WTC11 (cell line): ENCODE measurements around the gene MEAK7. TPM values are rescaled to one million over a fixed set of nuclear protein-coding genes. Genes with fewer than 3 reads are reported as not detected.

Experiments used
- ATAC-seq: fragments of 200-7000 bp; cut with Tn5 transposase; 2 replicates; pipeline ENCODE4 v1.10.0; 2021; ENCODE audit warnings: mild to moderate bottlenecking, moderate library complexity
- CTCF ChIA-PET: fragments of 300-600 bp; sonication (Branson Sonifier 250); formaldehyde crosslinking; loops from one replicate; lab custom pipeline; 2021; ENCODE audit warnings: antibody characterized with exemption; lab: Charles Lee
- POLR2A ChIA-PET: fragments of 350-600 bp; sonication (Branson Sonifier 250); formaldehyde crosslinking; loops from one replicate; lab custom pipeline; 2021; ENCODE audit warnings: antibody characterized with exemption; lab: Charles Lee
- DNase-seq: peaks from one replicate; pipeline ENCODE4 v3.0.0; 2021; ENCODE audit warnings: low spot score
- H3K27ac Mint-ChIP-seq: 2 replicates; pipeline ENCODE4 v1.8.0; 2021; ENCODE audit warnings: mixed read lengths
- H3K27me3 Mint-ChIP-seq: 2 replicates; pipeline ENCODE4 v1.8.0; 2021; ENCODE audit warnings: low read depth, mild to moderate bottlenecking, moderate library complexity, mixed read lengths
- H3K36me3 Mint-ChIP-seq: 2 replicates; pipeline ENCODE4 v1.8.0; 2021; ENCODE audit warnings: mixed read lengths
- H3K4me1 Mint-ChIP-seq: 2 replicates; pipeline ENCODE4 v1.8.0; 2022; ENCODE audit warnings: mixed read lengths
- H3K4me3 Mint-ChIP-seq: 2 replicates; pipeline ENCODE4 v1.8.0; 2021; ENCODE audit warnings: mild to moderate bottlenecking, moderate library complexity, mixed read lengths
- H3K9me3 Mint-ChIP-seq: 2 replicates; pipeline ENCODE4 v1.8.0; 2021; ENCODE audit warnings: mixed read lengths
- AR ChIP-seq: fragments of 250-450 bp; sonication (Bioruptor Pico); IDR thresholded peaks from 2 replicates; pipeline ENCODE4 v1.9.0; 2021; ENCODE audit warnings: mild to moderate bottlenecking
- ATF6 ChIP-seq: sonication (generic); formaldehyde crosslinking; IDR thresholded peaks from 2 replicates; pipeline ENCODE4 v1.8.1; 2023; ENCODE audit warnings: mild to moderate bottlenecking, missing genetic modification reagents
- CDX4 ChIP-seq: fragments of 250-450 bp; sonication (Bioruptor Pico); IDR thresholded peaks from 2 replicates; pipeline ENCODE4 v1.9.0; 2021; ENCODE audit warnings: moderate library complexity, mild to moderate bottlenecking, inconsistent platforms, borderline replicate concordance
- CREB1 ChIP-seq: sonication (generic); formaldehyde crosslinking; IDR thresholded peaks from 2 replicates; pipeline ENCODE4 v1.8.0; 2023; ENCODE audit warnings: mild to moderate bottlenecking, missing genetic modification reagents
- E2F5 ChIP-seq: sonication (generic); formaldehyde crosslinking; IDR thresholded peaks from 2 replicates; pipeline ENCODE4 v1.8.1; 2022; ENCODE audit warnings: mild to moderate bottlenecking, moderate library complexity, missing genetic modification reagents
- FOXP1 ChIP-seq: sonication (generic); formaldehyde crosslinking; IDR thresholded peaks from 2 replicates; pipeline ENCODE4 v1.8.0; 2022; ENCODE audit warnings: missing genetic modification reagents, mild to moderate bottlenecking, moderate library complexity, borderline replicate concordance
- FOXP4 ChIP-seq: sonication (generic); formaldehyde crosslinking; IDR thresholded peaks from 2 replicates; pipeline ENCODE4 v1.8.0; 2022; ENCODE audit warnings: mild to moderate bottlenecking, missing genetic modification reagents
- HMGA2 ChIP-seq: fragments of 250-450 bp; sonication (Bioruptor Pico); IDR thresholded peaks from 2 replicates; pipeline ENCODE4 v1.4.0; 2021; ENCODE audit warnings: mild to moderate bottlenecking, moderate library complexity
- JUN ChIP-seq: sonication (generic); formaldehyde crosslinking; IDR thresholded peaks from 2 replicates; pipeline ENCODE4 v1.8.0; 2023; ENCODE audit warnings: mild to moderate bottlenecking, missing genetic modification reagents
- MXD4 ChIP-seq: fragments of 250-450 bp; sonication (Bioruptor Pico); IDR thresholded peaks from 2 replicates; pipeline ENCODE4 v1.8.0; 2021; ENCODE audit warnings: mild to moderate bottlenecking, moderate library complexity, borderline replicate concordance
- NFE2L1 ChIP-seq: sonication (generic); formaldehyde crosslinking; IDR thresholded peaks from 2 replicates; pipeline ENCODE4 v1.8.1; 2023; ENCODE audit warnings: missing genetic modification reagents
- NR2C2 ChIP-seq: sonication (generic); formaldehyde crosslinking; IDR thresholded peaks from 2 replicates; pipeline ENCODE4 v1.8.0; 2022; ENCODE audit warnings: mild to moderate bottlenecking, missing genetic modification reagents
- RELA ChIP-seq: sonication (generic); formaldehyde crosslinking; IDR thresholded peaks from 2 replicates; pipeline ENCODE4 v1.8.1; 2022; ENCODE audit warnings: missing genetic modification reagents, mild to moderate bottlenecking, borderline replicate concordance
- ZNF138 ChIP-seq: sonication (generic); formaldehyde crosslinking; conservative IDR thresholded peaks from 2 replicates; pipeline ENCODE4 v1.8.1; 2022; ENCODE audit warnings: mild to moderate bottlenecking, moderate library complexity, missing genetic modification reagents
- ZSCAN18 ChIP-seq: fragments of 250-450 bp; sonication (Bioruptor Pico); IDR thresholded peaks from 2 replicates; pipeline ENCODE4 v2.1.2; 2022; ENCODE audit warnings: mild to moderate bottlenecking, moderate library complexity
- total RNA-seq: library from RNA; stranded (reverse); gene quantifications from 3 replicates; pipeline ENCODE4 v1.2.3, GENCODE V29; 2021

The MEAK7 gene
- total RNA-seq, 1 experiment from 2014 or later: 14.4 TPM

GRCh38 chr16:84459533-84459894 lies 44.9 kb downstream of the MEAK7 start:
- no peak overlapping the region for H3K27ac Mint-ChIP-seq
- POLR2A ChIA-PET: no interaction called here
- no peak for TF ChIP-seq NFE2L1
- no peak for TF ChIP-seq JUN (CRISPR knock-in tag)
- no peak for TF ChIP-seq ZSCAN18 (CRISPR knock-in tag)
- no peak for TF ChIP-seq ATF6
- no peak for TF ChIP-seq FOXP4 (CRISPR knock-in tag)
- no peak for TF ChIP-seq RELA (CRISPR knock-in tag)
- no peak for TF ChIP-seq ZNF138
- no peak for TF ChIP-seq HMGA2 (CRISPR knock-in tag)
- no peak for TF ChIP-seq AR (CRISPR knock-in tag)
- TF ChIP-seq CREB1 (CRISPR knock-in tag): no peak
- no peak for TF ChIP-seq E2F5 (CRISPR knock-in tag)
- no peak for TF ChIP-seq CDX4 (CRISPR knock-in tag)
- no peak for TF ChIP-seq NR2C2
- no peak for TF ChIP-seq MXD4
- no peak for TF ChIP-seq FOXP1 (CRISPR knock-in tag)
- TF ChIP-seq, all 79 proteins: peak for 0
- Mint-ChIP-seq H3K4me3 (no peak overlapping the region), H3K36me3 (0 out of 2 replicates have a peak, but pooled peaks cover 2% of the 10 kb centered on the region), H3K27me3 (no peaks in the 10 kb centered on the region), H3K9me3 (no peaks in the 10 kb centered on the region), H3K4me1 (no peaks in the 10 kb centered on the region)
- CTCF ChIA-PET: interaction anchor here (0.7 kb wide), 1 partner anchor 47 kb away, joined by 5 read pairs; no protein-coding TSS in a partner anchor
- DNase-seq (no peak), ATAC-seq (no peak)
